Testis (tissue), 2 donors: ENCODE results near the gene ARFGAP1.

ENCODE experiments used
- CTCF ChIP-seq, 3 experiments: fragments of 450-650 bp in 2 of 3; fragments of 200-600 bp in 1 of 3; sonication (generic) in 1 of 3; IDR thresholded peaks; one replicate each; pipeline ENCODE4 v1.5.1; 2016 to 2019; ENCODE audit warnings: antibody characterized with exemption in 3 of 3, mild to moderate bottlenecking in 2 of 3, moderate library complexity in 1 of 3
- POLR2A ChIP-seq: fragments of 450-650 bp; IDR thresholded peaks from one replicate; pipeline ENCODE4 v1.6.1; 2017; ENCODE audit warnings: antibody characterized with exemption, mild to moderate bottlenecking, moderate library complexity

- TF ChIP-seq CTCF (IDR thresholded peaks at IDR 0.05) (no peak), POLR2A (no peak)
Observed at GRCh38 chr20:63321148-63321831, 48.7 kb downstream of the ARFGAP1 start.
